WERI-Rb-1 (cell line): Measurements from ENCODE around the gene HSPH1.
"Not testable (repeated sequence)": the region's sequence is repeated elsewhere in the genome, so short reads cannot be mapped to it uniquely, and the experiment has no call there.

Experiments used
- DNase-seq: peaks from one replicate; pipeline ENCODE4 v3.0.0-alpha.2; 2020
- H3K27ac ChIP-seq: fragments of 250-450 bp; sonication (Bioruptor Pico); 2 replicates; pipeline ENCODE4 v1.5.1; 2020; ENCODE audit warnings: mild to moderate bottlenecking, moderate library complexity
- H3K27me3 ChIP-seq: fragments of 250-450 bp; sonication (Bioruptor Pico); 2 replicates; pipeline ENCODE4 v1.5.1; 2021; ENCODE audit warnings: mild to moderate bottlenecking, low read depth, moderate library complexity; ENCODE audit not compliant: insufficient read depth, severe bottlenecking
- H3K36me3 ChIP-seq: fragments of 250-450 bp; sonication (Bioruptor Pico); 2 replicates; pipeline ENCODE4 v1.5.1; 2020; ENCODE audit warnings: mild to moderate bottlenecking, moderate library complexity
- H3K4me3 ChIP-seq: 2 replicates; pipeline ENCODE4 v1.5.1; 2011; ENCODE audit warnings: low read depth, mild to moderate bottlenecking, control low read depth, low read length
- H3K9me3 ChIP-seq: fragments of 250-450 bp; sonication (Bioruptor Pico); 2 replicates; pipeline ENCODE4 v1.5.1; 2021; ENCODE audit warnings: mild to moderate bottlenecking, moderate library complexity; ENCODE audit not compliant: severe bottlenecking
- TF ChIP-seq, protein P1 (sequence below): IDR thresholded peaks from 2 replicates; pipeline ENCODE4 v1.5.1; 2011; ENCODE audit warnings: low read depth, mild to moderate bottlenecking, control low read depth, inconsistent platforms, low read length

The HSPH1 gene

GRCh38 chr13:31184451-31184850 is 22.7 kb upstream of the HSPH1 start:
- H3K27ac ChIP-seq, result no peak overlapping the region
- no peaks in the 10 kb centered on the region for H3K9me3 ChIP-seq
- H3K27me3 ChIP-seq, result no peaks in the 10 kb centered on the region
- no peak for DNase-seq
- H3K4me3 ChIP-seq, result no peak overlapping the region
- no peaks in the 10 kb centered on the region for H3K36me3 ChIP-seq
- TF ChIP-seq, protein P1, sequence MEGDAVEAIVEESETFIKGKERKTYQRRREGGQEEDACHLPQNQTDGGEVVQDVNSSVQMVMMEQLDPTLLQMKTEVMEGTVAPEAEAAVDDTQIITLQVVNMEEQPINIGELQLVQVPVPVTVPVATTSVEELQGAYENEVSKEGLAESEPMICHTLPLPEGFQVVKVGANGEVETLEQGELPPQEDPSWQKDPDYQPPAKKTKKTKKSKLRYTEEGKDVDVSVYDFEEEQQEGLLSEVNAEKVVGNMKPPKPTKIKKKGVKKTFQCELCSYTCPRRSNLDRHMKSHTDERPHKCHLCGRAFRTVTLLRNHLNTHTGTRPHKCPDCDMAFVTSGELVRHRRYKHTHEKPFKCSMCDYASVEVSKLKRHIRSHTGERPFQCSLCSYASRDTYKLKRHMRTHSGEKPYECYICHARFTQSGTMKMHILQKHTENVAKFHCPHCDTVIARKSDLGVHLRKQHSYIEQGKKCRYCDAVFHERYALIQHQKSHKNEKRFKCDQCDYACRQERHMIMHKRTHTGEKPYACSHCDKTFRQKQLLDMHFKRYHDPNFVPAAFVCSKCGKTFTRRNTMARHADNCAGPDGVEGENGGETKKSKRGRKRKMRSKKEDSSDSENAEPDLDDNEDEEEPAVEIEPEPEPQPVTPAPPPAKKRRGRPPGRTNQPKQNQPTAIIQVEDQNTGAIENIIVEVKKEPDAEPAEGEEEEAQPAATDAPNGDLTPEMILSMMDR, result no peak

DNA sequence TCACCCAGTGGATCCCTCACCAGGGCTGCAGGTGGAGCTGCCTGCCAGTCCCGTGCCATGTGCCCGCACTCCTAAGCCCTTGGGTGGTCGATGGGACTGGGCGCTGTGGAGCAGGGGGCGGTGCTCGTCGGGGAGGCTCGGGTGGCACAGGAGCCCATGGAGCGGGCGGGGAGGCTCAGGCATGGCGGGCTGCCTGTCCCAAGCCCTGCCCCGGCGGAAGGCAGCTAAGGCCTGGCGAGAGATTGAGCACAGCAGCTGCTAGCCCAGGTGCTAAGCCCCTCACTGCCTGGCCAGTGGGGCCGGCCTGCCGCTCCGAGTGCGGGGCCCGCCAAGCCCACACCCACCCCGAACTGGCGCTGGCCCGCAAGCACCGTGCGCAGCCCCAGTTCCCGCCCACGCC is 21.3 kb upstream of the HSPH1 start:
- Histone ChIP-seq H3K4me3 (no peak overlapping the region), H3K36me3 (no peaks in the 10 kb centered on the region), H3K27me3 (no peaks in the 10 kb centered on the region), H3K27ac (no peak overlapping the region), H3K9me3 (no peaks in the 10 kb centered on the region)
- TF ChIP-seq, protein P1, result no peak
- DNase-seq, result no peak

GRCh38 chr13:31179754-31180153 is 18.1 kb upstream of the HSPH1 start:
- DNase-seq, result no peak
- TF ChIP-seq, protein P1, result no peak
- Histone ChIP-seq H3K27ac (no peak overlapping the region), H3K9me3 (no peaks in the 10 kb centered on the region), H3K27me3 (no peaks in the 10 kb centered on the region), H3K4me3 (no peak overlapping the region), H3K36me3 (no peaks in the 10 kb centered on the region)

- Histone ChIP-seq H3K27ac (no peak overlapping the region), H3K9me3 (no peaks in the 10 kb centered on the region), H3K36me3 (no peaks in the 10 kb centered on the region), H3K27me3 (no peaks in the 10 kb centered on the region), H3K4me3 (no peak overlapping the region)
- TF ChIP-seq, protein P1, result no peak
- no peak for DNase-seq
Observed at GRCh38 chr13:31179241-31179640, 17.5 kb upstream of the HSPH1 start.

GRCh38 chr13:31177813-31178495 is 16.2 kb upstream of the HSPH1 start:
- H3K27ac ChIP-seq, result not testable (repeated sequence)

DNA sequence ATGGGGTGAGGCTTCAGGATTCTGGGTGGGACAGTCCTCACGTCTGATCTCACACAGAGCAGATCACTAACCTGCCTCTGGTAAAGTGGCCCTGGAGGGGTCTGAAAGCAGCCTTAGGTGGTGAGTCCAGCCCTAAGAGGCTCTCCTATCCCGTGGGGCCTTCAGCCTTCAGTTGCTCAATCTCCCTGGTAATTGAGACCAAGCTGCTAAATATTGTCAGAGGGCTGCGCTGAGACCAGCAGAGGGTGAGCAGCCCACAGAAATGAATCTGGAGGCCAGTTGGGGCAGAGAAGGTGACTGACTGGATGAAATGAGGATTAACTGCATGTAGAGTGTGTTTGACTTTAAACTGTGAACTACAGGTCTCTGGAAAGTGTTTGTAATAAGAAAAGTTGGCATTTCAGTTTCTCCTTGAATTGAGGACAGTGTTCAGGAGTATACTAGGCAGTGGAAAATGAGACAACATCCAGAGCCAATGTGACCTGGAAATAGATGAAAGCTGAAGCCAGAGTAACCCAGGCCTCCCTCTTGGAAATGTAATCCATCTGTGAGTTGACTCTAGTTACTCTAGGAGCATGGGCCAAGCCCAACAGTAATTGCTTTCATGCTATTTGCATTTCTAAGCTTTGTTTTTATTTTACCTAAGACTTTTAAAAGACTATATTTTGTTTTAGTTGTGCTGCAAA is 14.3 kb upstream of the HSPH1 start:
- Histone ChIP-seq H3K4me3 (no peak overlapping the region), H3K27me3 (no peaks in the 10 kb centered on the region), H3K27ac (no peak overlapping the region), H3K9me3 (no peaks in the 10 kb centered on the region), H3K36me3 (no peaks in the 10 kb centered on the region)
- no peak for DNase-seq
- TF ChIP-seq, protein P1, result no peak

More at GRCh38 chr13:31177813-31178495, 16.2 kb upstream of the HSPH1 start:
- H3K9me3 ChIP-seq, H3K27me3 ChIP-seq, DNase-seq, H3K4me3 ChIP-seq, H3K36me3 ChIP-seq: not testable (repeated sequence)
